PFSK-1 (cell line): Measurements from ENCODE around the gene LRPAP1.

ENCODE experiments used
- POLR2AphosphoS5 ChIP-seq: IDR thresholded peaks from 2 replicates; pipeline ENCODE4 v1.6.1; 2012; ENCODE audit warnings: low read depth, mild to moderate bottlenecking, control low read depth, low read length, moderate library complexity
- TAF1 ChIP-seq: IDR thresholded peaks from 2 replicates; pipeline ENCODE4 v1.6.1; 2012; ENCODE audit warnings: low read length, control low read depth, borderline replicate concordance; ENCODE audit not compliant: insufficient read depth
- TF ChIP-seq, protein P1 (sequence below), 2 experiments: IDR thresholded peaks; 2 replicates each; pipeline versions ENCODE4 v1.6.1 to v1.8.0; 2011 to 2012; ENCODE audit warnings: low read depth in 2 of 2, low read length in 2 of 2, control low read depth in 1 of 2, inconsistent platforms in 1 of 2, mild to moderate bottlenecking in 1 of 2, moderate library complexity in 1 of 2; ENCODE audit not compliant: insufficient read depth in 1 of 2

DNA sequence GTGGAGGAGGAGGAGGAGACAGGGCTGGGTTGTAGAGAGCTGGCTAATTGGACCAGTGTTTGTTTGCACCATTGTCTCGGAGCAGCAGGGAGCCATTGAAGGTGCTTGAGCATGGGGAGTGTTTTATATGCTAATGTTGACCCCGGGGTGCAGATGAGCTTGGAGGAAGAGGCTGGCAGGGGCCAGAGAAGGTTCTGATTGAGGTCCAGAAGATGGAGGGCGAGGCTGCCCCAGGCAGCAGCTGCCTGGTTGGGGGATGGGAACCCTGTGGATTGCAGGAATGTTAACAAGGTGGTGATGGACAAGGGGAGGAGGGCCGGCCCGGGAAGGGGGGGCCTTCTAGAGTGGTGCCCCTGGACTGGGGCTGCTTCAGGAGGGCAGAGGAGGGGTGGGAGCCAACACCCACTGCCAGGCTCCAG, 51.1 kb downstream of the LRPAP1 start:
- TF ChIP-seq, protein P1, sequence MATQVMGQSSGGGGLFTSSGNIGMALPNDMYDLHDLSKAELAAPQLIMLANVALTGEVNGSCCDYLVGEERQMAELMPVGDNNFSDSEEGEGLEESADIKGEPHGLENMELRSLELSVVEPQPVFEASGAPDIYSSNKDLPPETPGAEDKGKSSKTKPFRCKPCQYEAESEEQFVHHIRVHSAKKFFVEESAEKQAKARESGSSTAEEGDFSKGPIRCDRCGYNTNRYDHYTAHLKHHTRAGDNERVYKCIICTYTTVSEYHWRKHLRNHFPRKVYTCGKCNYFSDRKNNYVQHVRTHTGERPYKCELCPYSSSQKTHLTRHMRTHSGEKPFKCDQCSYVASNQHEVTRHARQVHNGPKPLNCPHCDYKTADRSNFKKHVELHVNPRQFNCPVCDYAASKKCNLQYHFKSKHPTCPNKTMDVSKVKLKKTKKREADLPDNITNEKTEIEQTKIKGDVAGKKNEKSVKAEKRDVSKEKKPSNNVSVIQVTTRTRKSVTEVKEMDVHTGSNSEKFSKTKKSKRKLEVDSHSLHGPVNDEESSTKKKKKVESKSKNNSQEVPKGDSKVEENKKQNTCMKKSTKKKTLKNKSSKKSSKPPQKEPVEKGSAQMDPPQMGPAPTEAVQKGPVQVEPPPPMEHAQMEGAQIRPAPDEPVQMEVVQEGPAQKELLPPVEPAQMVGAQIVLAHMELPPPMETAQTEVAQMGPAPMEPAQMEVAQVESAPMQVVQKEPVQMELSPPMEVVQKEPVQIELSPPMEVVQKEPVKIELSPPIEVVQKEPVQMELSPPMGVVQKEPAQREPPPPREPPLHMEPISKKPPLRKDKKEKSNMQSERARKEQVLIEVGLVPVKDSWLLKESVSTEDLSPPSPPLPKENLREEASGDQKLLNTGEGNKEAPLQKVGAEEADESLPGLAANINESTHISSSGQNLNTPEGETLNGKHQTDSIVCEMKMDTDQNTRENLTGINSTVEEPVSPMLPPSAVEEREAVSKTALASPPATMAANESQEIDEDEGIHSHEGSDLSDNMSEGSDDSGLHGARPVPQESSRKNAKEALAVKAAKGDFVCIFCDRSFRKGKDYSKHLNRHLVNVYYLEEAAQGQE (IDR thresholded peaks at IDR 0.05; ENCODE audit: insufficient read depth in 1 of 2, low read depth in 2 of 2, low read length in 2 of 2): no peak
- TF ChIP-seq TAF1: no peak
- TF ChIP-seq POLR2AphosphoS5: no peak
